ENCODE data around the gene MYOF. TPM values are rescaled to one million over a fixed set of nuclear protein-coding genes. Genes with fewer than 3 reads are reported as not detected.

MYOF gene
- polyA plus RNA-seq, 4 donors = 1.6 to 20.6 (median 9.4) TPM

DNA sequence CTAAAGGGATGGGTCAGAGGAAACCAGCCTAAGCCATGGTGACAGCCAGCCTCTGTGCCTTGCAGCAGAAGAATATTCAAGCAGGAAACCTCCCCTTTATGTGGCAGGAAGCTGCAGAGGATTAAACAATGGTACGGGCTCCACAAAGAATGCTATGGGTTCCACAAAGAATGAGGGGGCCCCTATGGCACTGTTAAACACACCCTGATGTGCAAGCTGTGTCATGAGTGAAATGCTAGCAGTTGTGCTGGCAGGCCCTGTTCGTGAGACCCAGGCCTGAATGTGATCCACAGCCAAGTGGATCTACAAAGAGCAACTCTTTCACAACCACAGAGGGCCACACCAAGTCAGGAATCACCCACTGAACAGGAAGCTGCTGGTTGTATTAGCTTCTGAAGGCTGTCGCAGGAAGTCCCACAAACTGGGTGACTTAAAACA is 68.9 kb downstream of the MYOF start:
- 45 to 66% (median 61%) methylated on average over 3 of the region's 3 CpGs for WGBS, 3 donors
- H3K27me3 ChIP-seq (ENCODE audit: control insufficient read depth in 3 of 3, insufficient read depth in 3 of 3, low read length in 3 of 3) = no peaks in the 10 kb centered on the region
- peaks cover 0 to 5% of the 10 kb centered on the region in 2 donors for H3K9me3 ChIP-seq (ENCODE audit: control insufficient read depth in 2 of 2, insufficient read depth in 1 of 2, low read depth in 1 of 2, low read length in 1 of 2)
- no peak overlapping the region for H3K4me3 ChIP-seq (ENCODE audit: low read depth in 1 of 3, low read length in 3 of 3)
- H3K36me3 ChIP-seq (ENCODE audit: control insufficient read depth in 3 of 3, insufficient read depth in 2 of 3, low read depth in 1 of 3, low read length in 3 of 3) = peaks cover 0 to 11% (median 0%) of the 10 kb centered on the region in 3 donors
- DNase-seq (no peak), FAIRE-seq (no peak)
- H3K4me1 ChIP-seq (ENCODE audit: control insufficient read depth in 3 of 3, insufficient read depth in 2 of 3, low read depth in 1 of 3, low read length in 2 of 3) = peaks cover 0 to 4% (median 0%) of the 10 kb centered on the region in 3 donors
- H3K27ac ChIP-seq (ENCODE audit: low read depth in 1 of 3, low read length in 2 of 3) = peak overlapping the region in 1 of 3 donors; percentile 75

DNA sequence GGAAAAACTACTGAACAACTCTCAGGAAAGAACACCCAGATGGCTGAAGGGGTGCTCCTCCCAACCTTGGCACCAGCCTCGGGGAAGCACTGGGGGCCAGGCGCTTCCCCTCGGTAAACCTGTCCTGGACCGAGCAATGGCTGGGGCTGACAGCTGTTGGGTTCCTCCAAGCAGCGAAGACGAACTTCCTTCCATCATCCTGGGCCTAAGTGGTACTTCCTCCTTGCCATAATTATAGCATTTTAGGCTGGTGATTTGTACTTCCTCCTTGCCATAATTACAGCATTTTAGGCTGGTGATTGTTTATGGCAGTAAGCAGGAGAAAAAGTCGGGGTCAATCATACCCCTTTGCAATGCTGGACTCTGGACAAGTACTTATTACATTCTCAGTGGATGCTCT is 69.3 kb downstream of the MYOF start:
- WGBS, 3 donors = 58 to 67% (median 63%) methylated on average over 7 of the region's 7 CpGs
- Histone ChIP-seq H3K36me3 (ENCODE audit: control insufficient read depth in 3 of 3, insufficient read depth in 2 of 3, low read depth in 1 of 3, low read length in 3 of 3) (peaks cover 0 to 10% (median 0%) of the 10 kb centered on the region in 3 donors), H3K4me3 (ENCODE audit: low read depth in 1 of 3, low read length in 3 of 3) (no peak overlapping the region), H3K27ac (ENCODE audit: low read depth in 1 of 3, low read length in 2 of 3) (peak overlapping the region in 1 of 3 donors; percentile 75), H3K9me3 (ENCODE audit: control insufficient read depth in 2 of 2, insufficient read depth in 1 of 2, low read depth in 1 of 2, low read length in 1 of 2) (peaks cover 0 to 5% of the 10 kb centered on the region in 2 donors), H3K4me1 (ENCODE audit: control insufficient read depth in 3 of 3, insufficient read depth in 2 of 3, low read depth in 1 of 3, low read length in 2 of 3) (peaks cover 0 to 4% (median 0%) of the 10 kb centered on the region in 3 donors), H3K27me3 (ENCODE audit: control insufficient read depth in 3 of 3, insufficient read depth in 3 of 3, low read length in 3 of 3) (no peaks in the 10 kb centered on the region)
- no peak for DNase-seq
- FAIRE-seq = no peak

DNA sequence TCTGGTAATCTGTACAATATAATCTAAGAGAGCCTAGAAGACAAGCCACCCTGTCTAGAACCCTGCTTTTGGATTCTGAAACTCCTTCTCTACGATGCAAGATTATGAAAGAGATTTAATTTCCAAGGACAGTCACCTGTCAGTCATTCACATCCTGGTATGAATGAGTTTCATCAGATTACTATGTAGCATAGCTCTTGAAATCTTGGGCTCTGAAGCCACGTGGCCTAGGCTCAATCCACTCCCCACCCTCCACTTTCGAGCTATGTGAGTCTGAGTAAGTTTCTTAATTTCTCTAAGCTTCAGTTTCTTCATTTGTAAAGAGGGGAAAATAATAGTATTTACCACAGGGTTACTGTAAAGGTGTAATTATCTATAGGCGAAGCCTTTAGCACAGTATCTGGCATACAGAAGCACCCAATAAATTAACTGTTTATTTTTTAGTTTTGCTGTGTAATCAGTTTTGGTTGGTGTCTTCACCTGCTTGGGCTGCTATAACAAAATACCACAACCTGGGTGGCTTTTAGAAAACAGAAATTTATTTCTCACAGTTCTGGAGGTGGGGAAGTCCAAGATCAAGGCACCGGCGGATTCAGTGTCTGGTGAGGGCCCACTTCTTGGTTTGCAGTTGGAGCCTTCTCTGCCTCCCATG is 71.3 kb downstream of the MYOF start:
- Histone ChIP-seq H3K27me3 (ENCODE audit: control insufficient read depth in 3 of 3, insufficient read depth in 3 of 3, low read length in 3 of 3) (no peaks in the 10 kb centered on the region), H3K27ac (ENCODE audit: low read depth in 1 of 3, low read length in 2 of 3) (no peak overlapping the region), H3K4me1 (ENCODE audit: control insufficient read depth in 3 of 3, insufficient read depth in 2 of 3, low read depth in 1 of 3, low read length in 2 of 3) (peaks cover 0 to 4% (median 0%) of the 10 kb centered on the region in 3 donors), H3K9me3 (ENCODE audit: control insufficient read depth in 2 of 2, insufficient read depth in 1 of 2, low read depth in 1 of 2, low read length in 1 of 2) (peaks cover 0 to 5% of the 10 kb centered on the region in 2 donors), H3K36me3 (ENCODE audit: control insufficient read depth in 3 of 3, insufficient read depth in 2 of 3, low read depth in 1 of 3, low read length in 3 of 3) (peaks cover 0 to 13% (median 0%) of the 10 kb centered on the region in 3 donors), H3K4me3 (ENCODE audit: low read depth in 1 of 3, low read length in 3 of 3) (no peak overlapping the region)
- DNase-seq = no peak
- 80 to 91% (median 83%) methylated on average over 6 of the region's 6 CpGs for WGBS, 3 donors
- FAIRE-seq = no peak

DNA sequence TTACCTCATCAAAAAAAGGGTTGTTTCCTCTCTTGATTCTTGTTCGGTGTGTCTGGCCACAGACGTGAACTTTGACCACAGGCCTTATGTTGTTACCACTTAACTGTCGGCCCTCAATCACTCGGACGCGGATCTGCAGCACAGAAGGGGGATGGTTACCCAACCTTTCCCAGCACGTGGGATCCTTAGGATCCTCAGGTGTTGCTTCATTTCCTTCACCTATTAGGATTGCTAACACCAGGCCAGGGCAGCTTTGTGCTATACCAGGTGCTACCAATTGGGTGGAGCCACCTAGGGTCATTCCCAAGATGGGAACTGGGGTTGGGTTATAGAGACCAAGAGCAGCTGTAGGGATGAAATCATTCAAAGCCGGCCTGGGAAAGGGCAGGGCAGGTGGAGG is 73.4 kb downstream of the MYOF start:
- H3K4me1 ChIP-seq (ENCODE audit: control insufficient read depth in 3 of 3, insufficient read depth in 2 of 3, low read depth in 1 of 3, low read length in 2 of 3) = peaks cover 0 to 4% (median 0%) of the 10 kb centered on the region in 3 donors
- peaks cover 0 to 13% (median 0%) of the 10 kb centered on the region in 3 donors for H3K36me3 ChIP-seq (ENCODE audit: control insufficient read depth in 3 of 3, insufficient read depth in 2 of 3, low read depth in 1 of 3, low read length in 3 of 3)
- H3K4me3 ChIP-seq (ENCODE audit: low read depth in 1 of 3, low read length in 3 of 3) = no peak overlapping the region
- H3K27me3 ChIP-seq (ENCODE audit: control insufficient read depth in 3 of 3, insufficient read depth in 3 of 3, low read length in 3 of 3) = no peaks in the 10 kb centered on the region
- 19 to 60% (median 34%) methylated on average over 8 of the region's 8 CpGs for WGBS, 3 donors
- H3K27ac ChIP-seq (ENCODE audit: low read depth in 1 of 3, low read length in 2 of 3) = peak overlapping the region in 1 of 3 donors; percentile 36
- FAIRE-seq (no peak), DNase-seq (peak; percentile 29 to 75)
- peaks cover 0 to 5% of the 10 kb centered on the region in 2 donors for H3K9me3 ChIP-seq (ENCODE audit: control insufficient read depth in 2 of 2, insufficient read depth in 1 of 2, low read depth in 1 of 2, low read length in 1 of 2)

DNA sequence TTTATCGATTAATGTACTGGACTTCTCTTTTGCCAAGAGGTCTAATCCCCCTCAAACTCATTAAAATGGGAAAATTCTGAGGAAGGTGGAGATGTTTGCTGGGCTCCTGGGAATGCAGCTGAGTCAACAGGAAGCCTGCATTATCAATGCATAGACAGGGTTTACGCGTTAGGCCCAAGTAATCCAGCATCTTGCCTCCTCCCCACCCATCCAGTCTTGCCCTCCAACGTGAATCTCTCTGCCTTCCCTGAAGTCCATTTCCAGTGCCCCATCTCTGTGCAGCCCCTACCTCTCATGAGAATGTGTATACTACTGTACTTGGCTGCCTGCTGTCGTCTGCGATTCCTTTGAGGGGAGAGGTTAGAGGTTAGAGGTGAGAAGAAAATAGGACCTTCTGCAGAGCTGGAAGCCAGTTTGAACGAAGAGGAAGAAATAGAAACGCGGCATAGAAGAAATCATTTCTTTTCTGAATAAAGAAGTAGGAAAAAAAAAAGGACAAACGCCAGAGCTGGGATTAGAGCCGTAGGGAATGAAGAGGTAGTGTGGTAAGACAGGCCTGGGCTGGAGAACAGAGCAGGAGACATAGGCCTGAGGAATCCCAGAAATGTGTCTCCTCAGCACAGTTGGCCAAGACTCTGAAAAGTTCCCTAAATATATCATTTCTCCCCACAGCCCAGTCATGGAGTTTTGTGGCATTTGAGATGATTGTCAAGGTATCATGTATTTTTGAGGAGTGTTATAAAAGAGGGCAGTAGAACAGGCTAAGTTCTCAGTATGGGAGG is 75.6 kb downstream of the MYOF start:
- H3K4me3 ChIP-seq (ENCODE audit: low read depth in 1 of 3, low read length in 3 of 3) = no peak overlapping the region
- peaks cover 0 to 10% (median 0%) of the 10 kb centered on the region in 3 donors for H3K36me3 ChIP-seq (ENCODE audit: control insufficient read depth in 3 of 3, insufficient read depth in 2 of 3, low read depth in 1 of 3, low read length in 3 of 3)
- no peak for DNase-seq
- FAIRE-seq = no peak
- WGBS, 3 donors = 72 to 93% (median 90%) methylated on average over 11 of the region's 11 CpGs
- H3K9me3 ChIP-seq (ENCODE audit: control insufficient read depth in 2 of 2, insufficient read depth in 1 of 2, low read depth in 1 of 2, low read length in 1 of 2) = peaks cover 0 to 5% of the 10 kb centered on the region in 2 donors
- H3K27ac ChIP-seq (ENCODE audit: low read depth in 1 of 3, low read length in 2 of 3) = no peak overlapping the region
- no peaks in the 10 kb centered on the region for H3K27me3 ChIP-seq (ENCODE audit: control insufficient read depth in 3 of 3, insufficient read depth in 3 of 3, low read length in 3 of 3)
- peaks cover 0 to 4% (median 0%) of the 10 kb centered on the region in 3 donors for H3K4me1 ChIP-seq (ENCODE audit: control insufficient read depth in 3 of 3, insufficient read depth in 2 of 3, low read depth in 1 of 3, low read length in 2 of 3)

DNA sequence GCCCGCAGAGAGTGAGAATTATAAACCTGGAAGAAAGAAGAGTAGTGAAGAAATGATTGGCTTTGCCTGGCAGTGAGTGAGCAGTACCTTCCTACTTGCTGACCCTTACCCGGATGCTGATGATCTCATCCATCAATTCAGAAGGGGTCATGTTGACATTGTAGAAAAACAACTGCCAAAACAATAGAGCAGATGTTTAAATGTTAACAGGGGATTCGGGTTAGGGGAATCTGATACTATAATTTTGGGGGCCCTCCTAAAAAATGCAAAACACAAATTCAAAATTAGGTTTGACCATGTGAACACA is 78.1 kb downstream of the MYOF start:
- no peak overlapping the region for H3K4me3 ChIP-seq (ENCODE audit: low read depth in 1 of 3, low read length in 3 of 3)
- WGBS, 3 donors = 56 to 77% (median 67%) methylated on average over 3 of the region's 3 CpGs

DNA sequence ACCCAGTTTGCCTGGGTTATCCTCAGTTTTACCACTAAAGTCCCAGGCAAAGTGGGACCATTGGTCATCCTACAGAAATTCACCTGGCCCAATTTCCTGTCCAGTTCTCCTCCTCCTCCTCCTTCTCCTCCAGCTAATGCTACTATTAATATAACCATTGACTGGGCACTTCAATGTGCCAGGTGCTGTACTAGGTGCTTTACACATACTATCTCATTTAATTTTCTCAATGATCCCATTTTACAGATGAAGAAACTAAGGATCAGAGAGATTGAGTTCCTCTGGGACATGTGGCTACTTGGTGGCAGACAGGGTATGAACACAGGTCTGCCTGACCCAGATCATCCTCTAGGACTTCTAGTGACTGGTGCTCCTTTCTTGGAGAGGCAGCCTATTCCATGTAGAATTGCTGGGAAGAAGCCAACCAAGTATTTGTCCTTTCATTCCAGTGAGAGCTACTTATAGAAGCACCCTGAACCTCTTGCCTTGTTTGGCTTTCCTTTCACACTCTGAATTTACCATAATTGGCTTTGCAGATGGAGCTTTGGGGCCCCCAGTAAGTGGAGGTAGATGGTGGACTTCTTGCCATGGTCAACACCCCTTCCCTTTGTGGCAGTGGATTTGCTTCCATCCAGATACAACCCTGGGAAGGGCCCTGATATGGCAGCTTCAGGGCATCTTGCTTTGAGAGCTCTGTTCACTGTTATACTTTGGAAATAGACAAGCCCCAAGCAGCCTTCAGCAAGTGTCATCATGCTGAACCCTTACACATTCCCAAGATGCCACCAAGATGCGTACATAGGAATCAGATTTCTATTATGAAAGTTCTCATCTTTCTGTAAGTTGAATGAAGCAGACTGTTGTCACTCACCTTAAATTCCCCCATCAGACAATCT is 78.7 kb downstream of the MYOF start:
- no peak for DNase-seq
- Histone ChIP-seq H3K9me3 (ENCODE audit: control insufficient read depth in 2 of 2, insufficient read depth in 1 of 2, low read depth in 1 of 2, low read length in 1 of 2) (no peaks in the 10 kb centered on the region), H3K27ac (ENCODE audit: low read depth in 1 of 3, low read length in 2 of 3) (no peak overlapping the region), H3K4me3 (ENCODE audit: low read depth in 1 of 3, low read length in 3 of 3) (no peak overlapping the region), H3K36me3 (ENCODE audit: control insufficient read depth in 3 of 3, insufficient read depth in 2 of 3, low read depth in 1 of 3, low read length in 3 of 3) (peaks cover 0 to 11% (median 0%) of the 10 kb centered on the region in 3 donors), H3K4me1 (ENCODE audit: control insufficient read depth in 3 of 3, insufficient read depth in 2 of 3, low read depth in 1 of 3, low read length in 2 of 3) (no peaks in the 10 kb centered on the region), H3K27me3 (ENCODE audit: control insufficient read depth in 3 of 3, insufficient read depth in 3 of 3, low read length in 3 of 3) (no peaks in the 10 kb centered on the region)
- FAIRE-seq = no peak
- 97 to 100% (median 97%) methylated on average over 1 of the region's 1 CpG for WGBS, 3 donors

More for the DNA sequence above, 78.1 kb downstream of the MYOF start:
- Histone ChIP-seq H3K9me3 (ENCODE audit: control insufficient read depth in 2 of 2, insufficient read depth in 1 of 2, low read depth in 1 of 2, low read length in 1 of 2) (no peaks in the 10 kb centered on the region), H3K27me3 (ENCODE audit: control insufficient read depth in 3 of 3, insufficient read depth in 3 of 3, low read length in 3 of 3) (no peaks in the 10 kb centered on the region), H3K27ac (ENCODE audit: low read depth in 1 of 3, low read length in 2 of 3) (no peak overlapping the region), H3K36me3 (ENCODE audit: control insufficient read depth in 3 of 3, insufficient read depth in 2 of 3, low read depth in 1 of 3, low read length in 3 of 3) (peaks cover 0 to 9% (median 0%) of the 10 kb centered on the region in 3 donors), H3K4me1 (ENCODE audit: control insufficient read depth in 3 of 3, insufficient read depth in 2 of 3, low read depth in 1 of 3, low read length in 2 of 3) (peaks cover 0 to 4% (median 0%) of the 10 kb centered on the region in 3 donors)
- no peak for DNase-seq
- no peak for FAIRE-seq

DNA sequence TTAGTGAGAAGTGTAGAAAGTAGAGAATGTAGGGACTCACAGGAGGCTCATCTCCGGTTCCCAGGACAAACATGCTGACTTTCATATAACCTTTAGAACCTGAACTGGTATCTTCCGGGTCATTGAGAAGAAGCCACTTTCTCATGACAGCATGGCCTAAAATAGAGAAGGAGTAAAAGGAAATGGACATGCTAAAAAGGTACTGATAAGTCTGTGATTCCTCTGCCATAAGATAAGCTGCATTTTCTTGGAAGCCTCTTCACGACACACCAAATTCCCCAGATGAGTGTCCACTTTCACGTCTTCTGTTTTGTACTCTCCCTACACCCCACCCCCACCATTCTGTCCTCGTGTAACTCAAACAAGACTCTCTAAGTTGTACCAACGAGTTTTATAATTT is 79.9 kb downstream of the MYOF start:
- no peak overlapping the region for H3K4me3 ChIP-seq (ENCODE audit: low read depth in 1 of 3, low read length in 3 of 3)
- no peaks in the 10 kb centered on the region for H3K9me3 ChIP-seq (ENCODE audit: control insufficient read depth in 2 of 2, insufficient read depth in 1 of 2, low read depth in 1 of 2, low read length in 1 of 2)
- WGBS, 3 donors = 68 to 74% (median 70%) methylated on average over 6 of the region's 6 CpGs
- FAIRE-seq (no peak), DNase-seq (no peak)
- no peaks in the 10 kb centered on the region for H3K4me1 ChIP-seq (ENCODE audit: control insufficient read depth in 3 of 3, insufficient read depth in 2 of 3, low read depth in 1 of 3, low read length in 2 of 3)
- H3K36me3 ChIP-seq (ENCODE audit: control insufficient read depth in 3 of 3, insufficient read depth in 2 of 3, low read depth in 1 of 3, low read length in 3 of 3) = peaks cover 0 to 14% (median 0%) of the 10 kb centered on the region in 3 donors
- no peaks in the 10 kb centered on the region for H3K27me3 ChIP-seq (ENCODE audit: control insufficient read depth in 3 of 3, insufficient read depth in 3 of 3, low read length in 3 of 3)
- no peak overlapping the region for H3K27ac ChIP-seq (ENCODE audit: low read depth in 1 of 3, low read length in 2 of 3)

Data from small intestine (tissue), 7 donors.